Glutamatergic neuron (in vitro differentiated cells): ENCODE results near the gene CBX2. TPM values are rescaled to one million over a fixed set of nuclear protein-coding genes. Genes with fewer than 3 reads are reported as not detected.

ENCODE experiments used
- DNase-seq: peaks from one replicate; pipeline ENCODE4 v3.0.0; 2022
- H3K27ac Mint-ChIP-seq: one replicate; pipeline ENCODE4 v1.8.0; 2020; ENCODE audit warnings: mild to moderate bottlenecking, mixed read lengths, inconsistent platforms; ENCODE audit not compliant: unreplicated experiment
- H3K27me3 Mint-ChIP-seq: one replicate; pipeline ENCODE4 v1.8.0; 2020; ENCODE audit warnings: mild to moderate bottlenecking, moderate library complexity, mixed read lengths, inconsistent platforms; ENCODE audit not compliant: unreplicated experiment
- H3K36me3 Mint-ChIP-seq: one replicate; pipeline ENCODE4 v1.8.0; 2020; ENCODE audit warnings: mild to moderate bottlenecking, mixed read lengths, inconsistent platforms; ENCODE audit not compliant: unreplicated experiment
- H3K4me1 Mint-ChIP-seq: one replicate; pipeline ENCODE4 v1.8.0; 2020; ENCODE audit warnings: mild to moderate bottlenecking, low read depth, mixed read lengths, inconsistent platforms; ENCODE audit not compliant: unreplicated experiment
- H3K4me3 Mint-ChIP-seq: one replicate; pipeline ENCODE4 v1.8.0; 2020; ENCODE audit warnings: mild to moderate bottlenecking, mixed read lengths, inconsistent platforms; ENCODE audit not compliant: unreplicated experiment
- H3K9me3 Mint-ChIP-seq: one replicate; pipeline ENCODE4 v1.8.0; 2020; ENCODE audit warnings: mild to moderate bottlenecking, moderate library complexity, mixed read lengths, inconsistent platforms; ENCODE audit not compliant: unreplicated experiment
- CTCF ChIP-seq: fragments of 200-600 bp; sonication (generic); IDR thresholded peaks from one replicate; pipeline ENCODE4 v1.5.0; 2021; ENCODE audit not compliant: partially characterized antibody, unreplicated experiment
- total RNA-seq: library from RNA; stranded (reverse); fragmentation: NEBNext Ultra II Directional; extraction: Animal tissue kit (Norgen Biotek cat#: 25700); gene quantifications from one replicate; pipeline ENCODE4 v1.2.1, GENCODE V29; 2021; ENCODE audit not compliant: unreplicated experiment

CBX2 gene
- total RNA-seq, 1 donor from 2014 or later, result 78.8 TPM

DNA sequence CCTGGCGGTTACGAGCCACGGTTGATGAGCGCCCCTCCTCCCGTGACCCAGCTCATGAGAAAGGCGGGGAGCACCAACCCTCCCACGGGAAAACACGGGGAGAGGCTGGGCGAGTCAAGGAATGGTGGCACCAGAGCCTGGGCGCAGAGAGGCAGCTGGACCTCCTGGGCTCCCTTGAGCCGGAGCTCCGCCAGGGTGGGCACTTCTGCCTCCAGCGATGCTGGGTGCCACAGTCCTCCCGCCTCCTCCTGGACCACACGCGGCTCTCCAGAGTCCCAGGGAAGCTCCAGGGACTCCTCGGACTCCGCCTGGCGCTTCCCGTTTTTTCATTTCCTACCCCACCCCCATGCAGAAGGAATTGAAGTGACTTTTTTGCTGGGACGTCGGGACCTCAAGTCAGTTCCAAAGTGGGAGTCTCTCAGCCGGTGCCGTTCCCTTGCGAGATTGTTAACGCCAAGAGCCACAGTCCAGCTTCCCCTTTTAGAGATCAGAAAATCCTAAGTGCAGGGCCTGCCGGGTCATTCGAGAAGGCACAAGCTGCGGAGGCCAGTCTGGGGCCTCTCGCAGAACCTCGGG lies 25.6 kb downstream of the CBX2 start:
- no peak for TF ChIP-seq CTCF
- Mint-ChIP-seq H3K27ac (no peak overlapping the region), H3K4me1 (peaks cover 22% of the 10 kb centered on the region), H3K36me3 (peaks cover 3% of the 10 kb centered on the region), H3K4me3 (peak overlapping the region; percentile 71), H3K9me3 (peaks cover 21% of the 10 kb centered on the region), H3K27me3 (peaks cover 50% of the 10 kb centered on the region)
- no peak for DNase-seq

GRCh38 chr17:79803997-79804855 lies 26.3 kb downstream of the CBX2 start:
- H3K27me3 Mint-ChIP-seq, result peaks cover 51% of the 10 kb centered on the region
- H3K4me1 Mint-ChIP-seq, result peaks cover 24% of the 10 kb centered on the region
- H3K27ac Mint-ChIP-seq, result no peak overlapping the region
- no peak for TF ChIP-seq CTCF
- DNase-seq, result peak; percentile 42
- H3K9me3 Mint-ChIP-seq, result peaks cover 17% of the 10 kb centered on the region
- H3K4me3 Mint-ChIP-seq, result peak overlapping the region; percentile 64
- peaks cover 3% of the 10 kb centered on the region for H3K36me3 Mint-ChIP-seq

DNA sequence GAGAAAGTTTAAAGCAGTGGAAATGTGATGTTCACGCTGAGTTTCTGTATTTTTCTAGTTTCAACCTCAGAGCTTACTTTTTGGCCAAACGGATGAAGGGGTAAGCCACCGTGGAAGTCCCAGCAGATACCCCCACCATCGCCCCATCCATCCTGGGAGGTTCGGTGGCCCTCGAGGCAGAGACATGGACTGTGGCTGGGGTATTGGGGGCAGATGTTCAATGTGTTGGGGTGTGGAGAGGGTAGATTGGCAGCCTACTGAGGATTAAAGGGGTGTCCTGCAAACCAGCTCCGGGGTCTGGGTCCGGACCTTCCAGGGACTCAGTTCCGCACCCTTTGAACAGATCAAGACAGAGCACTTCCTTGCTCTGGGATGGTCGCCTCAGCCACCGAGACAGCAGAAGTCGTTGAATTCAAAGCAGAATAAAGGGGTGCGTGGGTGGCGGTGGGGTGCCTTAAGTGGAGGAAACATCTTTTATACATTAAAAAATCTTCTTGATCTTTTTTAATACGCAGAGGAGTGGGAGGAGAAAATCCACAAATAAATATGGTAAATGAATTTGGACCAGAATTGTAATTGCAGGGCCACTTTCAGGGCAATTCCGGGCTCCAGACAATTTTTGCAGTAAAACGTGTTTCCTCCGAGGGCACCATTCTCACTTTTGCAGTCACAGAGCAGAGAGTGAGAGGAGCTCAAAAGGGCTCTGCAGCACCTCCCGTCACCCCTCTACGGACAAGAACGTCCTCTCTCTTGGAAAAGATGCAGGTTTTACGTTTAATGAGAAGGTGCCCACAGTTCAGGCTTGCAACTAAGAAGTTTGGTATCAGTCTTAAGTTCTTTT lies 27.1 kb downstream of the CBX2 start:
- peaks cover 17% of the 10 kb centered on the region for H3K4me1 Mint-ChIP-seq
- DNase-seq, result no peak
- peaks cover 17% of the 10 kb centered on the region for H3K9me3 Mint-ChIP-seq
- H3K27ac Mint-ChIP-seq, result no peak overlapping the region
- H3K27me3 Mint-ChIP-seq, result peaks cover 44% of the 10 kb centered on the region
- H3K4me3 Mint-ChIP-seq, result peak overlapping the region; percentile 64
- no peak for TF ChIP-seq CTCF
- H3K36me3 Mint-ChIP-seq, result peaks cover 3% of the 10 kb centered on the region

GRCh38 chr17:79806446-79806760 lies 28.5 kb downstream of the CBX2 start:
- no peak for DNase-seq
- Mint-ChIP-seq H3K4me3 (no peak overlapping the region), H3K9me3 (peaks cover 18% of the 10 kb centered on the region), H3K27me3 (peaks cover 41% of the 10 kb centered on the region), H3K36me3 (peaks cover 3% of the 10 kb centered on the region), H3K4me1 (peaks cover 13% of the 10 kb centered on the region), H3K27ac (no peak overlapping the region)
- TF ChIP-seq CTCF, result no peak
